ENCODE measurements around the gene MRPL27.

Gene MRPL27

GRCh38 chr17:50393700-50394099 lies 20.7 kb upstream of the MRPL27 start:
- H3K27ac ChIP-seq (ENCODE audit: extremely low read depth, low read depth, low read length): no peak overlapping the region
- CTCF ChIA-PET: interaction anchor here (1.4 to 3.9 kb wide), 2 partner anchors 12 to 85 kb away, joined by 11 to 21 read pairs; partner anchors contain the start of gene RSAD1
- no peaks in the 10 kb centered on the region for H3K9me3 ChIP-seq (ENCODE audit: control insufficient read depth, insufficient read depth, low read depth, low read length)
- TF ChIP-seq ZNF433 (tag by site-specific recombination; IDR thresholded peaks at IDR 0.05; ENCODE audit: low read depth) (no peak), ZNF121 (tag by site-specific recombination; IDR thresholded peaks at IDR 0.05) (peak; percentile 51; the same call in 1 of the 2 replicates)
- H3K4me3 ChIP-seq (ENCODE audit: low read depth, low read length): no peak overlapping the region
- peaks cover 9% of the 10 kb centered on the region for H3K4me1 ChIP-seq (ENCODE audit: control insufficient read depth, insufficient read depth, low read length)
- peaks cover 67 to 69% of the 10 kb centered on the region in 2 experiments for H3K36me3 ChIP-seq (ENCODE audit: control insufficient read depth in 2 of 2, insufficient read depth in 1 of 2, low read length in 2 of 2)
- POLR2A ChIA-PET: interaction anchor here (1.3 to 1.6 kb wide), 2 partner anchors 15 to 37 kb away, joined by 3 to 6 read pairs; no protein-coding TSS in a partner anchor

GRCh38 chr17:50392621-50393020 lies 19.6 kb upstream of the MRPL27 start:
- Histone ChIP-seq H3K4me1 (ENCODE audit: control insufficient read depth, insufficient read depth, low read length) (peaks cover 7% of the 10 kb centered on the region), H3K36me3 (ENCODE audit: control insufficient read depth in 2 of 2, insufficient read depth in 1 of 2, low read length in 2 of 2) (peaks cover 78 to 80% of the 10 kb centered on the region in 2 experiments), H3K27ac (ENCODE audit: extremely low read depth, low read depth, low read length) (no peak overlapping the region), H3K9me3 (ENCODE audit: control insufficient read depth, insufficient read depth, low read depth, low read length) (no peaks in the 10 kb centered on the region), H3K4me3 (ENCODE audit: low read depth, low read length) (no peak overlapping the region)
- POLR2A ChIA-PET: interaction anchor here (1.6 to 5.1 kb wide), 2 partner anchors 12 to 38 kb away, joined by 6 to 25 read pairs; no protein-coding TSS in a partner anchor
- CTCF ChIA-PET: interaction anchor here (1.7 to 3.9 kb wide), 4 partner anchors 11 to 109 kb away, joined by 5 to 21 read pairs (median 13); partner anchors contain the start of gene RSAD1
- TF ChIP-seq ZNF521 (tag by site-specific recombination; IDR thresholded peaks at IDR 0.05) (no peak), ZBTB49 (tag by site-specific recombination; IDR thresholded peaks at IDR 0.05; ENCODE audit: low read depth) (no peak), BCL6B (tag by site-specific recombination; IDR thresholded peaks at IDR 0.05) (no peak), ZNF121 (tag by site-specific recombination; IDR thresholded peaks at IDR 0.05) (no peak), ZNF169 (tag by site-specific recombination; IDR thresholded peaks at IDR 0.05) (no peak), ZNF341 (tag by site-specific recombination; IDR thresholded peaks at IDR 0.05; ENCODE audit: low read depth) (no peak), ZFHX2 (tag by site-specific recombination; conservative IDR thresholded peaks at IDR 0.05) (no peak), ZNF560 (tag by site-specific recombination; IDR thresholded peaks at IDR 0.05; ENCODE audit: borderline replicate concordance) (no peak), HOXC10 (CRISPR knock-in tag; IDR thresholded peaks at IDR 0.05) (no peak), ZNF571 (tag by site-specific recombination; IDR thresholded peaks at IDR 0.05) (no peak), MZF1 (tag by site-specific recombination; IDR thresholded peaks at IDR 0.05; ENCODE audit: borderline replicate concordance) (no peak), ZBTB17 (tag by site-specific recombination; IDR thresholded peaks at IDR 0.05) (no peak), ZNF37A (tag by site-specific recombination; IDR thresholded peaks at IDR 0.05) (no peak), ZNF645 (tag by site-specific recombination; IDR thresholded peaks at IDR 0.05) (no peak), ZNF48 (tag by site-specific recombination; IDR thresholded peaks at IDR 0.05) (no peak), SCRT1 (tag by site-specific recombination; IDR thresholded peaks at IDR 0.05; ENCODE audit: borderline replicate concordance) (no peak), ZBTB48 (tag by site-specific recombination; IDR thresholded peaks at IDR 0.05) (no peak), HOXD13 (CRISPR knock-in tag; IDR thresholded peaks at IDR 0.05; ENCODE audit: borderline replicate concordance) (no peak)
